Measurements from ENCODE around the gene EML5.

- no peak for TF ChIP-seq POLR2A (IDR thresholded peaks at IDR 0.05; ENCODE audit: low read depth, low read length)
- no peak for TF ChIP-seq POLR2AphosphoS5 (IDR thresholded peaks at IDR 0.05; ENCODE audit: low read depth, low read length)
Observed at GRCh38 chr14:88842414-88842813, 49.7 kb upstream of the EML5 start.

Data from GM12892 (cell line).